HG03108 (cell line): Measurements from ENCODE around the gene FGF13.

Experiments
- ATAC-seq: cut with Tn5 transposase; IDR thresholded peaks from one replicate; pipeline ENCODE4 v1.9.1; 2021; ENCODE audit warnings: moderate library complexity; ENCODE audit not compliant: unreplicated experiment

FGF13 gene

GRCh38 chrX:138664466-138664865, 47.1 kb downstream of the FGF13 start:
- ATAC-seq = no peak

- ATAC-seq = no peak
These were observed 47.5 kb downstream of the FGF13 start for GRCh38 chrX:138664016-138664415.

- ATAC-seq = no peak
These were observed 60.0 kb downstream of the FGF13 start for GRCh38 chrX:138651494-138651893.

GRCh38 chrX:138648568-138648967, 62.9 kb downstream of the FGF13 start:
- ATAC-seq = no peak

- ATAC-seq = no peak
These were observed 72.5 kb downstream of the FGF13 start for GRCh38 chrX:138638996-138639395.
